Measurements from ENCODE around the gene RTTN. TPM values are rescaled to one million over a fixed set of nuclear protein-coding genes. Genes with fewer than 3 reads are reported as not detected.

RTTN gene
- polyA plus RNA-seq, 1 of the 3 experiments (the other 2 are of a cell fraction), result 4.7 TPM

- Histone ChIP-seq H3K4me2 (no peak overlapping the region), H4K20me1 (ENCODE audit: insufficient read depth) (no peaks in the 10 kb centered on the region), H3K79me2 (ENCODE audit: insufficient read depth) (no peaks in the 10 kb centered on the region), H2AFZ (ENCODE audit: low read depth) (no peak overlapping the region), H3K36me3 (replicated peaks in 1 of 2; ENCODE audit: control insufficient read depth in 1 of 2, insufficient read depth in 2 of 2, low read length in 1 of 2) (no peaks in the 10 kb centered on the region), H3K9ac (no peak overlapping the region), H3F3A (replicated peaks; ENCODE audit: insufficient read depth) (no peaks in the 10 kb centered on the region), H3K4me3 (ENCODE audit: low read depth in 2 of 2, low read length in 1 of 2) (no peak overlapping the region), H3K9me3 (no peaks in the 10 kb centered on the region), H3K4me1 (ENCODE audit: control insufficient read depth in 1 of 2, insufficient read depth in 2 of 2, low read depth in 1 of 2, low read length in 1 of 2) (no peaks in the 10 kb centered on the region), H3K27ac (ENCODE audit: low read depth in 2 of 2, low read length in 1 of 2) (no peak overlapping the region), H3K9me2 (no peaks in the 10 kb centered on the region), H3K27me3 (ENCODE audit: insufficient read depth) (no peaks in the 10 kb centered on the region)
- no peak for TF ChIP-seq RFX5 (IDR thresholded peaks at IDR 0.05; ENCODE audit: low read length)
- TF ChIP-seq NFIC (IDR thresholded peaks at IDR 0.05; ENCODE audit: borderline replicate concordance), result no peak
- TF ChIP-seq GATA2 (CRISPR knock-in tag; IDR thresholded peaks at IDR 0.05), result no peak
- no peak for TF ChIP-seq CHD2 (IDR thresholded peaks at IDR 0.05; ENCODE audit: low read length, partially characterized antibody)
- no peak for TF ChIP-seq SIN3A (IDR thresholded peaks at IDR 0.05; ENCODE audit: borderline replicate concordance, low read depth, low read length)
- TF ChIP-seq CTCF (IDR thresholded peaks at IDR 0.05), result no peak
- no peak for TF ChIP-seq ELF1 (IDR thresholded peaks at IDR 0.05)
- 88% methylated on average over 3 of the region's 3 CpGs for WGBS (ENCODE audit: low lambda C conversion rate)
- ChIA-PET CTCF (no interaction called here), POLR2A (no interaction called here)
- no peak for DNase-seq
Measured at GRCh38 chr18:69957747-69958146, 247.7 kb downstream of the RTTN start.

GRCh38 chr18:69956665-69957620 is 248.5 kb downstream of the RTTN start:
- H3K27ac ChIP-seq (ENCODE audit: low read depth in 2 of 2, low read length in 1 of 2), result no peak overlapping the region
- no peaks in the 10 kb centered on the region for H3K4me1 ChIP-seq (ENCODE audit: control insufficient read depth in 1 of 2, insufficient read depth in 2 of 2, low read depth in 1 of 2, low read length in 1 of 2)
- CTCF ChIA-PET, result interaction anchor here (0.7 to 1.2 kb wide), 2 partner anchors 157 to 788 kb away, joined by 3 read pairs; no protein-coding TSS in a partner anchor
- H4K20me1 ChIP-seq (ENCODE audit: insufficient read depth), result no peaks in the 10 kb centered on the region
- no peaks in the 10 kb centered on the region for H3F3A ChIP-seq (replicated peaks; ENCODE audit: insufficient read depth)
- H3K9me3 ChIP-seq, result no peaks in the 10 kb centered on the region
- H3K36me3 ChIP-seq (replicated peaks in 1 of 2; ENCODE audit: control insufficient read depth in 1 of 2, insufficient read depth in 2 of 2, low read length in 1 of 2), result no peaks in the 10 kb centered on the region
- TF ChIP-seq TEAD4 (IDR thresholded peaks at IDR 0.05; ENCODE audit: borderline replicate concordance, insufficient read depth) (no peak), RCOR1 (IDR thresholded peaks at IDR 0.05; ENCODE audit: low read length) (no peak), USF1 (IDR thresholded peaks at IDR 0.05; ENCODE audit: borderline replicate concordance, low read depth) (no peak)
- H2AFZ ChIP-seq (ENCODE audit: low read depth), result no peak overlapping the region
- no peaks in the 10 kb centered on the region for H3K79me2 ChIP-seq (ENCODE audit: insufficient read depth)
- no peak overlapping the region for H3K9ac ChIP-seq
- 87% methylated on average over 18 of the region's 20 CpGs for WGBS (ENCODE audit: low lambda C conversion rate)
- no peak for DNase-seq
- H3K4me3 ChIP-seq (ENCODE audit: low read depth in 2 of 2, low read length in 1 of 2), result no peak overlapping the region
- no peaks in the 10 kb centered on the region for H3K9me2 ChIP-seq
- H3K4me2 ChIP-seq, result no peak overlapping the region
- POLR2A ChIA-PET, result no interaction called here
- H3K27me3 ChIP-seq (ENCODE audit: insufficient read depth), result no peaks in the 10 kb centered on the region

Data from SK-N-SH (cell line).